GM21825 (cell line): Measurements from ENCODE around the gene RTP1.
"Not testable (repeated sequence)": the region's sequence is repeated elsewhere in the genome, so short reads cannot be mapped to it uniquely, and the experiment has no call there.

Experiments
- ATAC-seq: cut with Tn5 transposase; IDR thresholded peaks from one replicate; pipeline ENCODE4 v1.9.1; 2021; ENCODE audit warnings: mild to moderate bottlenecking, moderate library complexity; ENCODE audit not compliant: unreplicated experiment

The RTP1 gene

GRCh38 chr3:187196573-187197334 lies 532 bp upstream of the RTP1 start:
- no peak for ATAC-seq

DNA sequence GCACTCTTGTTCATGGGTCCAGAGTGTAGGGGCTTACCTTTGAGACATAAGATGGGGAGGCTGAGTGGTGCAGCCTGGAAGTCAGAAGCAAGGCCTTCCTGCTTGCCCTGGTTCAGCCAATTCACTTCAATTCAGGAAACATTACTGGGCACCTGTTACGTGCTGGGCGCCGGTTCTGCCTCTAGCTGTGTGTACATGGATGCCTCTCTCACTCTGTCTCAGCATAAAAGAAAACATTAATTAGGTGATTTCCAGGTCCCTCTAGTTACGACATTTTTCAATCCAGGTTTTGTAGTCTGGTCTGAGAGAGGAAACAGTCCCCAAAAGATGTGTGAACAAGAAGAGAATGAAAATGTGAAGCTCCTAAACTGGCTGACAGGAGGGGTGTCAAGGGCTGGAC lies 1.2 kb downstream of the RTP1 start:
- no peak for ATAC-seq

GRCh38 chr3:187199463-187200050 lies 2.3 kb downstream of the RTP1 start:
- not testable (repeated sequence) for ATAC-seq

- ATAC-seq: no peak
These were observed 8.4 kb downstream of the RTP1 start for GRCh38 chr3:187205683-187206082.

GRCh38 chr3:187207062-187207461 lies 9.8 kb downstream of the RTP1 start:
- ATAC-seq: no peak

DNA sequence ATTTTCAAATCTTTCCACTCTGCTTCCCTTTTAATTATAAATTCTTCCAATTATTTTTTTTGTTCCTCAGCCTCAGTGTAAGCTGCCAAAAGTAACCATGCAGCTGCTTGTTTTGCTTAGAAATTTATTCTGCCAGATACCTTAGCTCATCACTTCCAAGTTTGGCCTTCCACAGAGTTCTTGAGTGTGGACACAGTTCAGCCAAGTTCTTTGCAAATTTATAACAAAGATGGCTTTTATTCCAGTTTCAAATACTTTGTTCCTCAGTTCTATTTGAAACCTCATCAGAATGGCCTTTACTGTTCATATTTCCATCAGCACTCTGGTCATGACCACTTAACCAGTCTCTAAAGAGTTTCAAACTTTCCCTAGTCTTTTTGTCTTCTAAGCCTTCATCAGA lies 10.3 kb downstream of the RTP1 start:
- ATAC-seq: no peak

GRCh38 chr3:187208159-187208558 lies 10.9 kb downstream of the RTP1 start:
- no peak for ATAC-seq

GRCh38 chr3:187209491-187209890 lies 12.2 kb downstream of the RTP1 start:
- no peak for ATAC-seq

DNA sequence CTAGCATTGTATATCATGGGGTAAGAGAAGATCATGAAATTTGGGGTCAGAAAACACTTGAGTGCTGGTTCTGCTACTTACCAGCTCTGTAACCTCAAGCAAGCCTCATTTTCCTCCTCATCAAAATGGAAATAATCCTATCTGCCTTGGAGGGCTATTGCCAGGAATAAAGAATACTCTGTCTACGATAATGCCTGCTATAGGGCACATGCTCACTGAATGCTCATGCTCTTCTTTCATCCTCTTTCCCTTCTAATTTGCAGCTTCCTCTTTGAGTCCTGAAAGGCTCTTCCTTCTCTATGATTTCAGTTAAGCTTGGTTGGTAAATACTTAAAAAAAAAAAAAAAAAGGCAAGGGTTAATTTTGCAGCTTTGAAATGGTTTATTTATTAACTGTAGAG lies 12.8 kb downstream of the RTP1 start:
- no peak for ATAC-seq

DNA sequence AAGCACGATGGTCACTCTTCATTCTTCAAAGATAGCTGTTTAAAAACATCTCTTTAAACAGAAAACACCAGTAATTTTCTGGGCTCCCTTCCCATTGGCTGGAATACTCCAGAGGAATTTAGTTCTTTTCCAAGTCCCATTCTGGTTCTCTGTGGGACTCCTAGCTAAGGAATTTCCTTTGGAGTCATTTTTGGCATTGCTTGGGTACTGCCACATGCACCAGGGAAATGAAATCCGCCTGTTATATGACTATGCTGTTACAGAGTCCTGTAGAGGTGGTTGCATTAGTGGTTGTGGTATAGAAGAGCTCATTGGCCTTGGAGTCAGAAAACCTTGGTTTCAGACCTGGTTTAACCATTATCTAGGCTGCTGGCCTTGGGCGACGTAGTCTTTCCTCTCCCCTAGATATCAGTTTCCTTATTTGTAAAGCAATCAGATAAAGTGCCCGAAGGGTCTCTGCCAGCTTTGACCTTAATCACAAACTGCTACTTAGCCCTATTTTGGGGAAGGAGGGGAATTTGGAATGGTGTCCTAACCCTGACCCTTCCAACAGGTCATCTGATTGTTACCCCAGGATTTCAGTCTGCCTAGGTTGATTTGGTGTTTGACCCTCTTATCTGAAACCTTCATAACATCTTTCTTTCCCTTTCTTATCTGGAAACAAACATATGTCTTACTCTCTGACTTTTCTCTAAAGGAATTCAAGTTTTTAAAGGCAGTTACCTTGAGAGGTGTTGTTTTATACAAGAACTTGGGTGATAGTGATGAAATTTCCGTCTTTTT lies 13.4 kb downstream of the RTP1 start:
- ATAC-seq: no peak

- no peak for ATAC-seq
These were observed 14.4 kb downstream of the RTP1 start for GRCh38 chr3:187211532-187212195.

- no peak for ATAC-seq
These were observed 14.9 kb downstream of the RTP1 start for GRCh38 chr3:187212196-187212545.

GRCh38 chr3:187212705-187213104 lies 15.4 kb downstream of the RTP1 start:
- ATAC-seq: no peak

DNA sequence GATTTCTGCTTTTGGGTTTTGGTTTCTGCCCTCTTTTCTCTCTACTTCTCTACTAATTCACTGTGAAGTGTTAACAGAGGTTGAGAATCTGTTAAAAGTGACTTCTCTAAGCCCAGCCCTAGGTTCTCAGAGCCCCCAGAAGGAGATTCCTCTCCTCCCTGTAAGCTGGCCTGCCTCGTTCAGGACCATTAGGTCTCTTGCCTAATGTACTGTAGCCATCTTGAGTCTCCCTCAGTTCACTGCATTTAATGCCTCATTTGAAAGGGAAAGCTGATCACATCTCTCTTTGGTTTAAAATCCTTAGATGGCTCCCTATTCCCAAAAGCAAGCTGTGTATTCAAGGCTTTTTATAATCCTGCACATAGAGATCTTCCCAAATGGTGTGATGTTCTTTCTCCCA lies 16.3 kb downstream of the RTP1 start:
- ATAC-seq: no peak

DNA sequence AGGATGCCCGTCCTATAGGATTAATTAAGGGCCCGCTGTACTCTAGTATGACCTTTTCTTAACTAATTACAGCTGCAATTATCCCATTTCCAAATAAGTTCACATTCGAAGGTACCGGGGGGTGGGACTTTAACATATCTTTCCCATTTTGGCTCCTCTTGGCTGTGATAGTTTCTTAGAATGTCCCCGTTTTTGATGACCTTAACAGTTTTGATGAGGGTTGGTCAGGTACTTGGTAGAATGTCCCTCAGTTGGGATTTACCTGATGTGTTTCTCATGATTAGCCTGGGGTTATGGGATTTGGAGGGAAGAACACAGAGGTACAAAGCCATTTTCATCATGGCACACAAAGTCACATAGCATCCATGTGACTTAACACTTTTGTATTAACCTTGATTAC lies 18.2 kb downstream of the RTP1 start:
- no peak for ATAC-seq

DNA sequence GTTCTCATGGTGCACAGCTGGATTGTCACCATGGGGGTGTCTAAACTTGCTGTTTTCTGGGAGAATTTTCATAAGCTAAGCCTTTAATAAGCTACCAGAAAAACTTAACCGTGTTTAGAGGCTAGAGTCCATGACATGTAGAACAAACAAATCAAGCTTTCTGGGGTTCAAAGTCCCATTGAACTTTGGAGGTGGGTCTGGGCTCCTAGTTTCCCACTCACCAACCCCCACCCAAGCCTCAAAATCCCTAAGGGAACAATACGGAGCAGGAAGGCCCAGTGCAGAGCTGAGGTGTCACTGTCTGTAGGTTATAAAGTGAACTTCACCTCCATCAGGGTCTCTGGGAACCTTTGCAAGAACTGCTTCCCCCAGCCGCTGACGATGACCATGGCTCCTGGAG lies 25.5 kb downstream of the RTP1 start:
- no peak for ATAC-seq

GRCh38 chr3:187223799-187224198 lies 26.5 kb downstream of the RTP1 start:
- ATAC-seq: no peak

DNA sequence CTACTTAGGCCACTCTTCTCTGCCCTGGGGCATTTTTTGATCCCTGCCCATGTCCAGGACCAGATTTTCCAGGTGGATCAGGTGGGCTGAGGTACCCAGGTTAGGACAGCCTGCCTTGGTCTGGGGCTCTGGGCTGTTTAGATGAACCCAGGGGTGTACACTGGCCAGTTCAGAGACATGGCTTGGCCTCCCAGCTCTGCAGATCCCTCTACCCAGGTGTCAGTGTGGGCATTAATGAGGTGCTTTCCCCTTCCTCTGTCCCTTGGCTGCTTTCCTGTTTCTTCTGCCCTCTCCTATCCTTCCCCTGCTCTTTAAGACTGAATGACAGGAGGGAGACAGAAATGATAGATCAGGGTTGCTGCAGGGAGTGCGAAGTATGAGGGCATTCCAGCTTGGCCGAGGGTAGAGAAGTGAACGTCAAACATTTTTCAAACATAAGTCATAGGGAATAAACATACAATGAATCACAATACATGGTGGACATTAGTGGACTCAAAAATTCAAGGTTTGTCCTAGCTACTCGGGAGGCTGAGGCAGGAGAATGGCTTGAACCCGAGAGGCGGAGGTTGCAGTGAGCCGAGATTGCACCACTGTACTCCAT lies 30.5 kb downstream of the RTP1 start:
- no peak for ATAC-seq

DNA sequence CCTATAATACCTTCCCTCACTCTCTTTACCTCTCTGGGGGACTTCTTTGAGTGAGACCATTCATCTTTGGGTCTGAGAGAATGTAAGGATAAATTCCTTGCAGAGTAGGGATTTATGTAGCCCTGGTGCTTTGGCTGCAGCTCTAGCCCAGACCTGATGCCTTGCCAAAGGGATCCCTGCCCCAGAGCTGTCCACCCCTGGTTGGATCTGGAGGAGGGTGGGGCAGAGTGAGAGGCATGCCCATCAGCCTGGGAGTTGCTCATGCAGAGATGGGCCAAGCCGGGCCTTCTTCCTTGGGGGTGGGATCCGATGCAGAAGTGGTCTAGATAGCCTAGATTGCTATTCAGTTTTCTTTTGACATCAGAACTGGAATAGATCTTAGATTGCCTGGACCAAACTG lies 31.5 kb downstream of the RTP1 start:
- no peak for ATAC-seq

- no peak for ATAC-seq
These were observed 32.7 kb downstream of the RTP1 start for GRCh38 chr3:187230011-187230410.

GRCh38 chr3:187236962-187237361 lies 39.7 kb downstream of the RTP1 start:
- ATAC-seq: no peak
